Gastrocnemius medialis (tissue), 4 donors: ENCODE results near the gene COX4I2.
A peak's percentile ranks its signal among the peaks of the same experiment; 100 is the strongest.

Source experiments
- POLR2A ChIP-seq, 2 donors: fragments of 450-650 bp; IDR thresholded peaks; one replicate each; pipeline ENCODE4 v1.6.1; 2017; ENCODE audit warnings: antibody characterized with exemption in 2 of 2, mild to moderate bottlenecking in 2 of 2, moderate library complexity in 2 of 2
- TF ChIP-seq, protein P1 (sequence below), 5 experiments: fragments of 450-650 bp in 3 of 5; fragments of 200-600 bp in 2 of 5; sonication (generic) in 2 of 5; IDR thresholded peaks in 4 of 5; conservative IDR thresholded peaks in 1 of 5; 1 replicate in 4 of 5; 2 replicates in 1 of 5; pipeline ENCODE4 v1.5.1; 2016 to 2019; ENCODE audit warnings: antibody characterized with exemption in 5 of 5, mild to moderate bottlenecking in 3 of 5, moderate library complexity in 3 of 5

DNA sequence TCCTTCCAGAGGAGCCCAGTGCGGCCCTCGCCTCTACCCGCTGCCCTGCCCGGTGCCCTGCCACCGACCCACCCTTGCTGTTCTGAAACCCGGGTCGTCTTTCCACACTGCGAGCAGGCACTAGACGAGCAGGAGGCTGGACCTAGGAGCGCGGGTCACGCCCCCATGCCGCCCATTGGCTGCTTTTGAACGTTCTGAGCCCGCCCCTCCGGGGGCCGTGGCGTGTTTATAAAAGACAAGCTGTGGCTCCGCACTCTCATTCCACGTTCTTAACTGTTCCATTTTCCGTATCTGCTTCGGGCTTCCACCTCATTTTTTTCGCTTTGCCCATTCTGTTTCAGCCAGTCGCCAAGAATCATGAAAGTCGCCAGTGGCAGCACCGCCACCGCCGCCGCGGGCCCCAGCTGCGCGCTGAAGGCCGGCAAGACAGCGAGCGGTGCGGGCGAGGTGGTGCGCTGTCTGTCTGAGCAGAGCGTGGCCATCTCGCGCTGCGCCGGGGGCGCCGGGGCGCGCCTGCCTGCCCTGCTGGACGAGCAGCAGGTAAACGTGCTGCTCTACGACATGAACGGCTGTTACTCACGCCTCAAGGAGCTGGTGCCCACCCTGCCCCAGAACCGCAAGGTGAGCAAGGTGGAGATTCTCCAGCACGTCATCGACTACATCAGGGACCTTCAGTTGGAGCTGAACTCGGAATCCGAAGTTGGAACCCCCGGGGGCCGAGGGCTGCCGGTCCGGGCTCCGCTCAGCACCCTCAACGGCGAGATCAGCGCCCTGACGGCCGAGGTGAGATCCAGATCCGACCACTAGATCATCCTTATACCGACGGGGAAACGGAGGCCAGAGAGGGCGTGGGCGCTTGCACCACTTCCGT is 32.4 kb upstream of the COX4I2 start, which contains the start of gene ID1:
- TF ChIP-seq, protein P1, sequence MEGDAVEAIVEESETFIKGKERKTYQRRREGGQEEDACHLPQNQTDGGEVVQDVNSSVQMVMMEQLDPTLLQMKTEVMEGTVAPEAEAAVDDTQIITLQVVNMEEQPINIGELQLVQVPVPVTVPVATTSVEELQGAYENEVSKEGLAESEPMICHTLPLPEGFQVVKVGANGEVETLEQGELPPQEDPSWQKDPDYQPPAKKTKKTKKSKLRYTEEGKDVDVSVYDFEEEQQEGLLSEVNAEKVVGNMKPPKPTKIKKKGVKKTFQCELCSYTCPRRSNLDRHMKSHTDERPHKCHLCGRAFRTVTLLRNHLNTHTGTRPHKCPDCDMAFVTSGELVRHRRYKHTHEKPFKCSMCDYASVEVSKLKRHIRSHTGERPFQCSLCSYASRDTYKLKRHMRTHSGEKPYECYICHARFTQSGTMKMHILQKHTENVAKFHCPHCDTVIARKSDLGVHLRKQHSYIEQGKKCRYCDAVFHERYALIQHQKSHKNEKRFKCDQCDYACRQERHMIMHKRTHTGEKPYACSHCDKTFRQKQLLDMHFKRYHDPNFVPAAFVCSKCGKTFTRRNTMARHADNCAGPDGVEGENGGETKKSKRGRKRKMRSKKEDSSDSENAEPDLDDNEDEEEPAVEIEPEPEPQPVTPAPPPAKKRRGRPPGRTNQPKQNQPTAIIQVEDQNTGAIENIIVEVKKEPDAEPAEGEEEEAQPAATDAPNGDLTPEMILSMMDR (IDR thresholded peaks at IDR 0.05 in 4 of 5, conservative IDR thresholded peaks at IDR 0.05 in 1 of 5) = no peak
- peak; percentile 94 to 95 for TF ChIP-seq POLR2A (IDR thresholded peaks at IDR 0.05)
